ENCODE results near the gene MARK3. TPM values are rescaled to one million over a fixed set of nuclear protein-coding genes. Genes with fewer than 3 reads are reported as not detected.
A peak's percentile ranks its signal among the peaks of the same experiment; 100 is the strongest.

MARK3 gene
- total and polyA plus RNA-seq, 2 experiments from 2014 or later: 72.9 to 88.3 TPM

DNA sequence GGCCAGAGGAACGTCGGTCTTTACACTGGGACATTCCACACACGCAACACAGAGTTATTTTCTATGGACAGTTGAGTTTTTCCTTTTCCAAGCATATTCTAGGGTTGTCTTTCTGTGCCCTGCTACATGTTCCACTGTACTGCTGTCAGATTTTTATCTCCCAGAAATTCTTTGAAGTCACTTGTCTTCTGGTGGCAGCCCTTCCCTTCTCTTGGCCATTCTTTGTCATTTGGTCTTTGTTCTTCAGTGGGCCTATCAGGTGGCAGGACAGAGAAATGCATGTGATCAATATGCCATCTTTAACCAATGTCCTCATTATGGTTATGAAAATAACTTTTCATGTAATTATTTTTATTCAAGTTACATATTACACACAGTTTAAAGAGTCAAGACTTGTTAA lies 36.3 kb downstream of the MARK3 start:
- Histone ChIP-seq H3K9me3 (ENCODE audit: low read depth) (no peaks in the 10 kb centered on the region), H3K27ac (no peak overlapping the region), H3K36me3 (peaks cover 3% of the 10 kb centered on the region), H3K27me3 (no peaks in the 10 kb centered on the region), H3K4me1 (ENCODE audit: low read depth) (peaks cover 4% of the 10 kb centered on the region), H3K4me3 (no peak overlapping the region)
- DNase-seq (ENCODE audit: low read depth in 1 of 2, low spot score in 1 of 2): no peak
- TF ChIP-seq, protein P1, sequence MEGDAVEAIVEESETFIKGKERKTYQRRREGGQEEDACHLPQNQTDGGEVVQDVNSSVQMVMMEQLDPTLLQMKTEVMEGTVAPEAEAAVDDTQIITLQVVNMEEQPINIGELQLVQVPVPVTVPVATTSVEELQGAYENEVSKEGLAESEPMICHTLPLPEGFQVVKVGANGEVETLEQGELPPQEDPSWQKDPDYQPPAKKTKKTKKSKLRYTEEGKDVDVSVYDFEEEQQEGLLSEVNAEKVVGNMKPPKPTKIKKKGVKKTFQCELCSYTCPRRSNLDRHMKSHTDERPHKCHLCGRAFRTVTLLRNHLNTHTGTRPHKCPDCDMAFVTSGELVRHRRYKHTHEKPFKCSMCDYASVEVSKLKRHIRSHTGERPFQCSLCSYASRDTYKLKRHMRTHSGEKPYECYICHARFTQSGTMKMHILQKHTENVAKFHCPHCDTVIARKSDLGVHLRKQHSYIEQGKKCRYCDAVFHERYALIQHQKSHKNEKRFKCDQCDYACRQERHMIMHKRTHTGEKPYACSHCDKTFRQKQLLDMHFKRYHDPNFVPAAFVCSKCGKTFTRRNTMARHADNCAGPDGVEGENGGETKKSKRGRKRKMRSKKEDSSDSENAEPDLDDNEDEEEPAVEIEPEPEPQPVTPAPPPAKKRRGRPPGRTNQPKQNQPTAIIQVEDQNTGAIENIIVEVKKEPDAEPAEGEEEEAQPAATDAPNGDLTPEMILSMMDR (IDR thresholded peaks at IDR 0.05; ENCODE audit: low read depth, low read length): no peak

- Histone ChIP-seq H3K4me3 (no peak overlapping the region), H3K36me3 (peaks cover 3% of the 10 kb centered on the region), H3K9me3 (ENCODE audit: low read depth) (no peaks in the 10 kb centered on the region), H3K27me3 (no peaks in the 10 kb centered on the region), H3K4me1 (ENCODE audit: low read depth) (peaks cover 4% of the 10 kb centered on the region), H3K27ac (no peak overlapping the region)
- DNase-seq (ENCODE audit: low read depth in 1 of 2, low spot score in 1 of 2): peak in 1 of 2 donors; percentile 75
- TF ChIP-seq, protein P1 (IDR thresholded peaks at IDR 0.05; ENCODE audit: low read depth, low read length): peak; percentile 3
Observed at GRCh38 chr14:103423050-103423461, 37.8 kb downstream of the MARK3 start.

- Histone ChIP-seq H3K4me1 (ENCODE audit: low read depth) (no peaks in the 10 kb centered on the region), H3K27me3 (no peaks in the 10 kb centered on the region), H3K9me3 (ENCODE audit: low read depth) (no peaks in the 10 kb centered on the region), H3K4me3 (no peak overlapping the region), H3K36me3 (no peaks in the 10 kb centered on the region), H3K27ac (peak overlapping the region; percentile 30)
- peak in 1 of 2 donors; percentile 94 for DNase-seq (ENCODE audit: low read depth in 1 of 2, low spot score in 1 of 2)
- TF ChIP-seq, protein P1 (IDR thresholded peaks at IDR 0.05; ENCODE audit: low read depth, low read length): no peak
Observed at GRCh38 chr14:103427485-103428443, 42.5 kb downstream of the MARK3 start.

- no peaks in the 10 kb centered on the region for H3K4me1 ChIP-seq (ENCODE audit: low read depth)
- TF ChIP-seq, protein P1 (IDR thresholded peaks at IDR 0.05; ENCODE audit: low read depth, low read length): no peak
- H3K27me3 ChIP-seq: no peaks in the 10 kb centered on the region
- H3K9me3 ChIP-seq (ENCODE audit: low read depth): no peaks in the 10 kb centered on the region
- H3K4me3 ChIP-seq: no peak overlapping the region
- DNase-seq (ENCODE audit: low read depth in 1 of 2, low spot score in 1 of 2): no peak
- H3K36me3 ChIP-seq: no peaks in the 10 kb centered on the region
- H3K27ac ChIP-seq: no peak overlapping the region
Observed at GRCh38 chr14:103428723-103429556, 43.7 kb downstream of the MARK3 start.

DNA sequence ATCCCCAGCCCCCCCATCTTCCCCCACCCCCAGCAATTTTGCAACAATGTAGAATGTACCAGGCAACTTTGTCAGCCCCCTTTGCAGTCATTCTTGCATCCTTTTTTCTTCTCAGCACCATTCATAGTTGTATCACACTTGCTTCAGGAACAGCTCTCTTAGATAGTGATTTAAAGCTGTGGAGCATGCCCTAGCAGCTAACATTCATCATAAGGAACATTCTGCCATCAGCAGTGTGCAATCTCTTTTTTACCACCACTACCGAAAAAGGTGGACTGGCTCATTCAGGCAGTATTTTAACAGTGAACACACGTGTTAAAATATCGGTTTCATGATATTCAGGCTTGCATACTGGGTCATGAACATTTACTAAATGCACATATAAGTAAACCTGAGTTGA lies 45.1 kb downstream of the MARK3 start:
- no peaks in the 10 kb centered on the region for H3K9me3 ChIP-seq (ENCODE audit: low read depth)
- no peak overlapping the region for H3K4me3 ChIP-seq
- TF ChIP-seq, protein P1 (IDR thresholded peaks at IDR 0.05; ENCODE audit: low read depth, low read length): no peak
- no peak overlapping the region for H3K27ac ChIP-seq
- H3K27me3 ChIP-seq: no peaks in the 10 kb centered on the region
- H3K36me3 ChIP-seq: no peaks in the 10 kb centered on the region
- H3K4me1 ChIP-seq (ENCODE audit: low read depth): no peaks in the 10 kb centered on the region
- no peak for DNase-seq (ENCODE audit: low read depth in 1 of 2, low spot score in 1 of 2)

Data from cardiac muscle cell (in vitro differentiated cells and primary cell).